ENCODE data around the gene KRT25.

GRCh38 chr17:40778461-40778860, 23.3 kb upstream of the KRT25 start:
- no peak for TF ChIP-seq EGR1 (IDR thresholded peaks at IDR 0.05)
- no peak for TF ChIP-seq USF1 (IDR thresholded peaks at IDR 0.05)
- TF ChIP-seq RAD21 (IDR thresholded peaks at IDR 0.05; ENCODE audit: low read depth), result no peak
- TF ChIP-seq MAX (IDR thresholded peaks at IDR 0.05), result no peak
- TF ChIP-seq FOXM1 (IDR thresholded peaks at IDR 0.05; ENCODE audit: borderline replicate concordance, low read depth), result no peak
- TF ChIP-seq EP300 (IDR thresholded peaks at IDR 0.05; ENCODE audit: borderline replicate concordance), result no peak
- no peak for TF ChIP-seq REST (IDR thresholded peaks at IDR 0.05; ENCODE audit: low read depth)
- no peak for TF ChIP-seq CEBPB (IDR thresholded peaks at IDR 0.05)
- no peak for TF ChIP-seq TEAD4 (IDR thresholded peaks at IDR 0.05)
- no peak for TF ChIP-seq TAF1 (IDR thresholded peaks at IDR 0.05; ENCODE audit: low read depth)
